NB4 (cell line): ENCODE data around the gene CORIN.
"Not testable (repeated sequence)": the region's sequence is repeated elsewhere in the genome, so short reads cannot be mapped to it uniquely, and the experiment has no call there.

Experiments
- DNase-seq: peaks from one replicate; pipeline ENCODE4 v3.0.0; 2010; ENCODE audit warnings: low read depth
- H3K4me3 ChIP-seq: one replicate; pipeline ENCODE4 v1.5.1; 2011; ENCODE audit warnings: mild to moderate bottlenecking, low read depth, low read length, moderate library complexity
- MYC ChIP-seq: IDR thresholded peaks from 2 replicates; pipeline ENCODE4 v1.6.1; 2011; ENCODE audit warnings: low read depth, low read length
- POLR2A ChIP-seq: IDR thresholded peaks from 2 replicates; pipeline ENCODE4 v1.6.1; 2011; ENCODE audit warnings: mild to moderate bottlenecking; ENCODE audit not compliant: insufficient read length; ENCODE audit errors: extremely low read depth
- TF ChIP-seq, protein P1 (sequence below): IDR thresholded peaks from one replicate; pipeline ENCODE4 v1.5.1; 2012; ENCODE audit warnings: low read depth, low read length
- TF ChIP-seq, protein P2 (sequence below): IDR thresholded peaks from 2 replicates; pipeline ENCODE4 v1.6.1; 2011; ENCODE audit warnings: low read depth, low read length

CORIN gene

DNA sequence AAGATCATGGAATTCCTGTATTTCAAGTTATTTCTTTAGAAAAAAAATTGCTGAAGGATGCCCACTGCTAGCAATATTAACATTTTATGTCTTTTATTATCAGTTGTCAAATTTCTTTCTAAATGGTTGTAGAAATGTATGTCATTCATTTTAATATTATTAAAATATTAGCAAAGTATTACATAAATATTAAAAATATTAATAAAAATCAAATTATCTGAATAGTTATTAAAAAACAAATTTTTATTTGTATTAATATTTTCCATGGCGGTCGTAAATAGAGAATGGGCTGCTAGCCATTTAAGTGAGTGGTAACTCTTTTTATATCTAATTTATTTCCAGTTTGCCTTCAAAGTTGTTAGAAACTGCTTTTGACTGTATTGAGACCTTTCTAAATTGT lies 280.6 kb downstream of the CORIN start:
- no peak overlapping the region for H3K4me3 ChIP-seq
- TF ChIP-seq POLR2A (no peak), MYC (no peak)
- TF ChIP-seq, protein P1, sequence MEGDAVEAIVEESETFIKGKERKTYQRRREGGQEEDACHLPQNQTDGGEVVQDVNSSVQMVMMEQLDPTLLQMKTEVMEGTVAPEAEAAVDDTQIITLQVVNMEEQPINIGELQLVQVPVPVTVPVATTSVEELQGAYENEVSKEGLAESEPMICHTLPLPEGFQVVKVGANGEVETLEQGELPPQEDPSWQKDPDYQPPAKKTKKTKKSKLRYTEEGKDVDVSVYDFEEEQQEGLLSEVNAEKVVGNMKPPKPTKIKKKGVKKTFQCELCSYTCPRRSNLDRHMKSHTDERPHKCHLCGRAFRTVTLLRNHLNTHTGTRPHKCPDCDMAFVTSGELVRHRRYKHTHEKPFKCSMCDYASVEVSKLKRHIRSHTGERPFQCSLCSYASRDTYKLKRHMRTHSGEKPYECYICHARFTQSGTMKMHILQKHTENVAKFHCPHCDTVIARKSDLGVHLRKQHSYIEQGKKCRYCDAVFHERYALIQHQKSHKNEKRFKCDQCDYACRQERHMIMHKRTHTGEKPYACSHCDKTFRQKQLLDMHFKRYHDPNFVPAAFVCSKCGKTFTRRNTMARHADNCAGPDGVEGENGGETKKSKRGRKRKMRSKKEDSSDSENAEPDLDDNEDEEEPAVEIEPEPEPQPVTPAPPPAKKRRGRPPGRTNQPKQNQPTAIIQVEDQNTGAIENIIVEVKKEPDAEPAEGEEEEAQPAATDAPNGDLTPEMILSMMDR, result no peak
- TF ChIP-seq, protein P2, sequence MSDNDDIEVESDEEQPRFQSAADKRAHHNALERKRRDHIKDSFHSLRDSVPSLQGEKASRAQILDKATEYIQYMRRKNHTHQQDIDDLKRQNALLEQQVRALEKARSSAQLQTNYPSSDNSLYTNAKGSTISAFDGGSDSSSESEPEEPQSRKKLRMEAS, result no peak
- no peak for DNase-seq

DNA sequence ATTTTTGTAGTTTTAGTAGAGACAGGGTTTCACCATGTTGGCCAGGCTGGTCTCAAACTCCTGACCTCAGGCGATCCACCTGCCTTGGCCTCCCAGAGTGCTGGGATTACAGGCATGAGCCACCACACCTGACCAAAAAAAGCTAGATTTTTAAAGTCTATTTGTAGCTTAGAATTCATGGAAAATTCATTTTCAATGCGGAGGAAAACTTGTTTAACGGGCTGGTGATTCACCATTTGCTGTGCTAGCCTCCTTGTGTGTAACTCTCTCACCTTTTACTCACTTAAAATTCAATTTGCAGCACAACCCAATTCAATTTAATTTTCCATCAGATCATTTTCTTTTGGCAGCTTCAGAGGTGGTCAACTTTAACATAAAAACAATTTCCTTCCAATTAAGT lies 281.9 kb downstream of the CORIN start:
- H3K4me3 ChIP-seq, result not testable (repeated sequence)

DNA sequence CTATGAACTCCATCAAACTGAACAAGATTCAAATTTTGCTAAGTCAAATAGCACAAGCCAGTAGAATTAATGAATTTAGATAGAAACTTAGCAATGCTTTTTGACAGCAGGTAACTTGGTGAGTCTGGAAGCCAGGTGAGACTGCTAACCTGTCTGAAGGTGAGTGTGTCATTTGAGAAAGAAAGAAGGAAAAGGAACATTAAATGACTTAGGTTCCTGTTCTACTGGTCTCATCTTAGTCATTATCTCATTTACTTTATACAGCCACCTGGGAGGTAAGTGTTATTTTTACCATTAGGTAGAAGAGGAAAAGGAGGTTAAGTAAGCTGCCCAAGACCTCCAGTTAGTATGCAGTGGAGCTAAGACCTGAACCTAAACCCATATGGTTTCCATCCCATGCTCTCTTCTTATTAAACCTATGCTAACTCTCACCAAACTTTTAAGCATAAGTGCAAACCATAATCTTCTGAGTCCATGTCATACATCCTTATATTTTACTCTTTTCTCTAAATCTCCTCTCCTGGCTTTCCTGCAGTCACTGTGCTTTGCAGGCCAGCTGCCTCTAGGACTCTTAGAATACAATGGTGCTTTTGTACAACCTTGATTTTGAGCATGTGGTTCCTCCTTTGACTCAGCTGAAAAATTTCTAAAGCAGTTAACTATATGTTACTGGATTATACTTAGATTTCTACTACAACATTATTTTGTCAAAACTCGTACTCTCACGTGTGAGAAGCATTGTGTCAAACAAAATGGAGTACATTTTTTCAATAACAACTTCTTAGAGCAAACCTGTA lies 284.3 kb downstream of the CORIN start:
- TF ChIP-seq POLR2A (no peak), MYC (no peak)
- TF ChIP-seq, protein P2, result no peak
- TF ChIP-seq, protein P1, result no peak
- DNase-seq, result no peak

More for the DNA sequence above, 281.9 kb downstream of the CORIN start:
- DNase-seq, result not testable (repeated sequence)

GRCh38 chr4:47551682-47552081 lies 286.2 kb downstream of the CORIN start:
- no peak overlapping the region for H3K4me3 ChIP-seq
- TF ChIP-seq MYC (no peak), POLR2A (no peak)
- TF ChIP-seq, protein P1, result no peak
- TF ChIP-seq, protein P2, result no peak
- DNase-seq, result no peak

More for the DNA sequence above, 284.3 kb downstream of the CORIN start:
- no peak overlapping the region for H3K4me3 ChIP-seq

DNA sequence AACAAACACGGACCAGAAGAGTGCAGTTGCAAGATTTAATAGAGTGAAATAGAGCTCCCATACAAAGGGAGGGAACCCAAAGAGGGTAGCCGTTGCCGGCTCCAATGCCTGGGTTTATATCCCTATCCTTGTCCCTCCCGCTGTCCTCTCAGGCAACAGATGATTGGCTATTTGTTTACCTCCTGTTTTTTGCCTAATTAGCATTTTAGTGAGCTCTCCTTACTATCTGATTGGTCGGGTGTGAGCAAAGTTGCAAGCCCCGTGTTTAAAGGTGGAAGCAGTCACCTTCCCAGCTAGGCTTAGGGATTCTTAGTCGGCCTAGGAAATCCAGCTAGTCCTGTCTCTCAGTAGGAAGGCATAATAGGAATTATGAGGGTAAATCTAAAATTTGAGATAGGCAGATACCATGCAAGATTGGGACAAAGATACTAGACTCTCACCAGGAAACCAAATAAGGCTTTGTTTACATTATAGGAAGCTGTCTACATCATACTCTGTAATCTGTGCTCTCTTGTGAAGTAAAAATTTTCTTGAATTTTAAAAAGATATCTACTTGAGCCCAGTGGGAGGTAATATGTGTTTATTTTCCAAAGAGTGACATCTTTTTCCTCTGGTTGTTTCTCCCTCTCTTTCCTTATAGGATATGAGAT lies 286.8 kb downstream of the CORIN start:
- no peak for DNase-seq
- no peak overlapping the region for H3K4me3 ChIP-seq
- TF ChIP-seq POLR2A (no peak), MYC (no peak)
- TF ChIP-seq, protein P1, result no peak
- TF ChIP-seq, protein P2, result no peak

DNA sequence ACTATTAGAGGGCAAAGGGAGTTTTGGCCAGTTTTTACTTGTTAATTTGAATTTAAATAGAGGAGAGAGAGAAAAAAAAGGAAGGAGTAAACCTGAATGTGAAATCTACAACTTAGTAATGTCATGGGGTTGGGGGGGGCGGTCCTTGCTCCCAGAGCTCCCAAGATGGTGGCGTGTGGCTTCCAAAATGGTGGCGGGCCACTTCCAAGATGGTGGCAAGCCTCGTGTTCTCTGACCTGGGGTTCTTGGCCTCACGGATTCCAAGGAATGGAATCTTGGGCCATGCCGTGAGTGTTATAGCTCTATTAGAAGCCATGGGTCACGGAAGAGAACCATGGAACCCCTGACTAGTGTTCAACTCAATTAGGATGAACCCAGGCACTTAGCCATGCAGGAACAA lies 287.5 kb downstream of the CORIN start:
- H3K4me3 ChIP-seq, DNase-seq: not testable (repeated sequence)
